HEK293 (cell line): Measurements from ENCODE around the gene CACNA1C.
A peak's percentile ranks its signal among the peaks of the same experiment; 100 is the strongest.

Experiments
- FEZF1 ChIP-seq: fragments of 450-650 bp; formaldehyde crosslinking; IDR thresholded peaks from 2 replicates; pipeline ENCODE4 v1.5.1; 2016; ENCODE audit warnings: missing biosample characterization, missing genetic modification characterization
- GLI2 ChIP-seq: fragments of 450-650 bp; formaldehyde crosslinking; IDR thresholded peaks from 2 replicates; pipeline ENCODE4; 2017; ENCODE audit warnings: missing biosample characterization, missing genetic modification characterization, low read depth, borderline replicate concordance
- KLF1 ChIP-seq: fragments of 450-650 bp; formaldehyde crosslinking; IDR thresholded peaks from 2 replicates; pipeline ENCODE4 v1.5.1; 2016; ENCODE audit warnings: missing biosample characterization, missing genetic modification characterization
- OVOL3 ChIP-seq: fragments of 450-650 bp; formaldehyde crosslinking; IDR thresholded peaks from 2 replicates; pipeline ENCODE4 v1.5.1; 2016; ENCODE audit warnings: missing biosample characterization, missing genetic modification characterization
- ZBTB1 ChIP-seq: fragments of 450-650 bp; formaldehyde crosslinking; IDR thresholded peaks from 2 replicates; pipeline ENCODE4 v1.5.1; 2016; ENCODE audit warnings: missing biosample characterization, missing genetic modification characterization
- ZNF112 ChIP-seq: fragments of 450-650 bp; formaldehyde crosslinking; IDR thresholded peaks from 2 replicates; pipeline ENCODE4 v1.5.0; 2017; ENCODE audit warnings: missing biosample characterization, missing genetic modification characterization
- ZNF184 ChIP-seq: fragments of 450-650 bp; IDR thresholded peaks from 2 replicates; pipeline ENCODE4 v1.5.1; 2018; ENCODE audit warnings: missing biosample characterization, mild to moderate bottlenecking, missing genetic modification characterization
- ZNF19 ChIP-seq: fragments of 450-650 bp; formaldehyde crosslinking; IDR thresholded peaks from 2 replicates; pipeline ENCODE4; 2016; ENCODE audit warnings: missing biosample characterization, missing genetic modification characterization, low read depth
- ZNF239 ChIP-seq: fragments of 450-650 bp; formaldehyde crosslinking; IDR thresholded peaks from 2 replicates; pipeline ENCODE4 v1.5.1; 2016; ENCODE audit warnings: missing biosample characterization, missing genetic modification characterization
- ZNF354C ChIP-seq: fragments of 450-650 bp; formaldehyde crosslinking; IDR thresholded peaks from 2 replicates; pipeline ENCODE4 v1.5.1; 2016; ENCODE audit warnings: missing biosample characterization, missing genetic modification characterization, low read depth, borderline replicate concordance
- ZNF48 ChIP-seq: fragments of 450-650 bp; formaldehyde crosslinking; IDR thresholded peaks from 2 replicates; pipeline ENCODE4 v1.5.1; 2016; ENCODE audit warnings: missing biosample characterization, missing genetic modification characterization
- ZNF548 ChIP-seq: fragments of 450-650 bp; formaldehyde crosslinking; IDR thresholded peaks from 2 replicates; pipeline ENCODE4 v1.5.1; 2016; ENCODE audit warnings: missing biosample characterization, missing genetic modification characterization
- ZNF560 ChIP-seq: fragments of 450-650 bp; formaldehyde crosslinking; IDR thresholded peaks from 2 replicates; pipeline ENCODE4 v1.5.1; 2017; ENCODE audit warnings: missing biosample characterization, missing genetic modification characterization, borderline replicate concordance
- ZNF654 ChIP-seq: fragments of 450-650 bp; formaldehyde crosslinking; IDR thresholded peaks from 2 replicates; pipeline ENCODE4 v1.5.1; 2016; ENCODE audit warnings: low read depth, missing biosample characterization, missing genetic modification characterization
- ZNF658 ChIP-seq: fragments of 450-650 bp; formaldehyde crosslinking; IDR thresholded peaks from 2 replicates; pipeline ENCODE4; 2016; ENCODE audit warnings: missing biosample characterization, missing genetic modification characterization
- ZNF747 ChIP-seq: fragments of 450-650 bp; formaldehyde crosslinking; IDR thresholded peaks from 2 replicates; pipeline ENCODE4 v1.5.1; 2016; ENCODE audit warnings: missing biosample characterization, missing genetic modification characterization
- ZNF791 ChIP-seq: fragments of 450-650 bp; formaldehyde crosslinking; IDR thresholded peaks from 2 replicates; pipeline ENCODE4 v1.5.1; 2016; ENCODE audit warnings: missing biosample characterization, missing genetic modification characterization
- ZNF830 ChIP-seq: fragments of 450-650 bp; IDR thresholded peaks from 2 replicates; pipeline ENCODE4 v1.5.0; 2018; ENCODE audit warnings: missing biosample characterization, missing genetic modification characterization, low read depth, mild to moderate bottlenecking, moderate library complexity
- TF ChIP-seq, protein P1 (sequence below): fragments of 450-650 bp; formaldehyde crosslinking; conservative IDR thresholded peaks from 2 replicates; pipeline ENCODE4 v1.5.1; 2016; ENCODE audit warnings: low read depth, missing biosample characterization, missing genetic modification characterization
- TF ChIP-seq, protein P2 (sequence below): fragments of 450-650 bp; formaldehyde crosslinking; IDR thresholded peaks from 2 replicates; pipeline ENCODE4 v1.5.1; 2016; ENCODE audit warnings: missing biosample characterization, missing genetic modification characterization
- TF ChIP-seq, protein P3 (sequence below): fragments of 450-650 bp; formaldehyde crosslinking; IDR thresholded peaks from 2 replicates; pipeline ENCODE4 v1.5.1; 2016; ENCODE audit warnings: missing biosample characterization, missing genetic modification characterization
- TF ChIP-seq, protein P4 (sequence below): fragments of 450-650 bp; formaldehyde crosslinking; IDR thresholded peaks from 2 replicates; pipeline ENCODE4 v1.5.1; 2016; ENCODE audit warnings: missing biosample characterization, missing genetic modification characterization, borderline replicate concordance
- TF ChIP-seq, protein P5 (sequence below): fragments of 450-650 bp; formaldehyde crosslinking; IDR thresholded peaks from 2 replicates; pipeline ENCODE4 v1.5.1; 2016; ENCODE audit warnings: missing biosample characterization, missing genetic modification characterization

CACNA1C gene

DNA sequence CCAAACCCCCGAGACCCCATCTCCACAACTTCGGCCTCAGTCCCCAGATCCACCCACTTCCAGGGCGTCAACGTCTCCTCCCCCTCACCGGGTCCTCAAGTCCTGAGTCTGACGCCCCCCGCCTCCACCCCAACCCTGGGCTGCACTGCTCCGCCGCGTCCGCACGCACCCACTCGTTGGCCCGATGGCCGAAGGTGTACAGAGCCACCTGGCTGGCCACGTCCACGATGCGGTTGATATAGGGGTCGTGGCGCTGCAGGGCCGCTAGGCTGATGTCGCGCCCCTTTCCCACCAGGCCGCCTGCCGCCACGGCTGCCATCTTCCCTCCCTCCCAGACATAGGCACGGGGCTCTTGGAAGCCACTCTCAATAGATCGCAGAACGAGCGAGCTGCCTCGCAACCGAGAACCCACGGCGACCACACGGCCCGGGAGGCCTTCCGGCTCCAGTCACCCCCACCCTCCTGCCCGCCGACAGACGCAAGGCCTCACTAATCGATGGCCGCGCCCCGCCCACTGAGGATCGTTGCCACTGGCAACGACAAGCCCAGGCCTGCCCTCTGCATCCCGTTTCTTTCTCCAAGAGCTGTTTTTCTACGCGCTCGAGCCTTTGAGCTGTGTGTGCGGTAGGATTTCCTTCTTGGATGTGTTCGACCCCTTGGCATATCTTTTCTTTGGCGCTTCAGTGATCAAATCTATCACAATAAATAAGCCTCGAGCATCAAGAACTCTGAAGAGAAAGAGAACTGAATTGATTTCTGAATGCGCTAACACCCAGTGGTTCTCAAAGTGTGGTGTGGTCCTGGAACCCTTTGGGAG lies 48.5 kb upstream of the CACNA1C start, which contains the start of gene DCP1B (continued):
- TF ChIP-seq, protein P1, sequence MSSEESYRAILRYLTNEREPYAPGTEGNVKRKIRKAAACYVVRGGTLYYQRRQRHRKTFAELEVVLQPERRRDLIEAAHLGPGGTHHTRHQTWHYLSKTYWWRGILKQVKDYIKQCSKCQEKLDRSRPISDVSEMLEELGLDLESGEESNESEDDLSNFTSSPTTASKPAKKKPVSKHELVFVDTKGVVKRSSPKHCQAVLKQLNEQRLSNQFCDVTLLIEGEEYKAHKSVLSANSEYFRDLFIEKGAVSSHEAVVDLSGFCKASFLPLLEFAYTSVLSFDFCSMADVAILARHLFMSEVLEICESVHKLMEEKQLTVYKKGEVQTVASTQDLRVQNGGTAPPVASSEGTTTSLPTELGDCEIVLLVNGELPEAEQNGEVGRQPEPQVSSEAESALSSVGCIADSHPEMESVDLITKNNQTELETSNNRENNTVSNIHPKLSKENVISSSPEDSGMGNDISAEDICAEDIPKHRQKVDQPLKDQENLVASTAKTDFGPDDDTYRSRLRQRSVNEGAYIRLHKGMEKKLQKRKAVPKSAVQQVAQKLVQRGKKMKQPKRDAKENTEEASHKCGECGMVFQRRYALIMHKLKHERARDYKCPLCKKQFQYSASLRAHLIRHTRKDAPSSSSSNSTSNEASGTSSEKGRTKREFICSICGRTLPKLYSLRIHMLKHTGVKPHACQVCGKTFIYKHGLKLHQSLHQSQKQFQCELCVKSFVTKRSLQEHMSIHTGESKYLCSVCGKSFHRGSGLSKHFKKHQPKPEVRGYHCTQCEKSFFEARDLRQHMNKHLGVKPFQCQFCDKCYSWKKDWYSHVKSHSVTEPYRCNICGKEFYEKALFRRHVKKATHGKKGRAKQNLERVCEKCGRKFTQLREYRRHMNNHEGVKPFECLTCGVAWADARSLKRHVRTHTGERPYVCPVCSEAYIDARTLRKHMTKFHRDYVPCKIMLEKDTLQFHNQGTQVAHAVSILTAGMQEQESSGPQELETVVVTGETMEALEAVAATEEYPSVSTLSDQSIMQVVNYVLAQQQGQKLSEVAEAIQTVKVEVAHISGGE, result peak; percentile 46
- TF ChIP-seq ZNF239 (tag by site-specific recombination), result 0 out of 2 replicates have a peak, but pooled peaks have one; percentile 52
- TF ChIP-seq ZNF791, result no peak
- no peak for TF ChIP-seq FEZF1 (tag by site-specific recombination)
- TF ChIP-seq, protein P2, sequence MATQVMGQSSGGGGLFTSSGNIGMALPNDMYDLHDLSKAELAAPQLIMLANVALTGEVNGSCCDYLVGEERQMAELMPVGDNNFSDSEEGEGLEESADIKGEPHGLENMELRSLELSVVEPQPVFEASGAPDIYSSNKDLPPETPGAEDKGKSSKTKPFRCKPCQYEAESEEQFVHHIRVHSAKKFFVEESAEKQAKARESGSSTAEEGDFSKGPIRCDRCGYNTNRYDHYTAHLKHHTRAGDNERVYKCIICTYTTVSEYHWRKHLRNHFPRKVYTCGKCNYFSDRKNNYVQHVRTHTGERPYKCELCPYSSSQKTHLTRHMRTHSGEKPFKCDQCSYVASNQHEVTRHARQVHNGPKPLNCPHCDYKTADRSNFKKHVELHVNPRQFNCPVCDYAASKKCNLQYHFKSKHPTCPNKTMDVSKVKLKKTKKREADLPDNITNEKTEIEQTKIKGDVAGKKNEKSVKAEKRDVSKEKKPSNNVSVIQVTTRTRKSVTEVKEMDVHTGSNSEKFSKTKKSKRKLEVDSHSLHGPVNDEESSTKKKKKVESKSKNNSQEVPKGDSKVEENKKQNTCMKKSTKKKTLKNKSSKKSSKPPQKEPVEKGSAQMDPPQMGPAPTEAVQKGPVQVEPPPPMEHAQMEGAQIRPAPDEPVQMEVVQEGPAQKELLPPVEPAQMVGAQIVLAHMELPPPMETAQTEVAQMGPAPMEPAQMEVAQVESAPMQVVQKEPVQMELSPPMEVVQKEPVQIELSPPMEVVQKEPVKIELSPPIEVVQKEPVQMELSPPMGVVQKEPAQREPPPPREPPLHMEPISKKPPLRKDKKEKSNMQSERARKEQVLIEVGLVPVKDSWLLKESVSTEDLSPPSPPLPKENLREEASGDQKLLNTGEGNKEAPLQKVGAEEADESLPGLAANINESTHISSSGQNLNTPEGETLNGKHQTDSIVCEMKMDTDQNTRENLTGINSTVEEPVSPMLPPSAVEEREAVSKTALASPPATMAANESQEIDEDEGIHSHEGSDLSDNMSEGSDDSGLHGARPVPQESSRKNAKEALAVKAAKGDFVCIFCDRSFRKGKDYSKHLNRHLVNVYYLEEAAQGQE (tag by site-specific recombination), result peak; percentile 47; the same call in 1 of the 2 replicates
- no peak for TF ChIP-seq ZNF658 (tag by site-specific recombination)
- TF ChIP-seq ZNF747, result no peak
- no peak for TF ChIP-seq ZNF19 (tag by site-specific recombination)
- TF ChIP-seq, protein P3, sequence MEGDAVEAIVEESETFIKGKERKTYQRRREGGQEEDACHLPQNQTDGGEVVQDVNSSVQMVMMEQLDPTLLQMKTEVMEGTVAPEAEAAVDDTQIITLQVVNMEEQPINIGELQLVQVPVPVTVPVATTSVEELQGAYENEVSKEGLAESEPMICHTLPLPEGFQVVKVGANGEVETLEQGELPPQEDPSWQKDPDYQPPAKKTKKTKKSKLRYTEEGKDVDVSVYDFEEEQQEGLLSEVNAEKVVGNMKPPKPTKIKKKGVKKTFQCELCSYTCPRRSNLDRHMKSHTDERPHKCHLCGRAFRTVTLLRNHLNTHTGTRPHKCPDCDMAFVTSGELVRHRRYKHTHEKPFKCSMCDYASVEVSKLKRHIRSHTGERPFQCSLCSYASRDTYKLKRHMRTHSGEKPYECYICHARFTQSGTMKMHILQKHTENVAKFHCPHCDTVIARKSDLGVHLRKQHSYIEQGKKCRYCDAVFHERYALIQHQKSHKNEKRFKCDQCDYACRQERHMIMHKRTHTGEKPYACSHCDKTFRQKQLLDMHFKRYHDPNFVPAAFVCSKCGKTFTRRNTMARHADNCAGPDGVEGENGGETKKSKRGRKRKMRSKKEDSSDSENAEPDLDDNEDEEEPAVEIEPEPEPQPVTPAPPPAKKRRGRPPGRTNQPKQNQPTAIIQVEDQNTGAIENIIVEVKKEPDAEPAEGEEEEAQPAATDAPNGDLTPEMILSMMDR (tag by site-specific recombination), result peak; percentile 91
- TF ChIP-seq ZBTB1 (tag by site-specific recombination), result no peak; the same call in 1 of the 2 replicates
- no peak for TF ChIP-seq GLI2 (tag by site-specific recombination)
- no peak for TF ChIP-seq ZNF654
- TF ChIP-seq KLF1 (tag by site-specific recombination), result peak; percentile 77
- peak; percentile 11; the same call in 1 of the 2 replicates for TF ChIP-seq OVOL3 (tag by site-specific recombination)
- TF ChIP-seq, protein P4, sequence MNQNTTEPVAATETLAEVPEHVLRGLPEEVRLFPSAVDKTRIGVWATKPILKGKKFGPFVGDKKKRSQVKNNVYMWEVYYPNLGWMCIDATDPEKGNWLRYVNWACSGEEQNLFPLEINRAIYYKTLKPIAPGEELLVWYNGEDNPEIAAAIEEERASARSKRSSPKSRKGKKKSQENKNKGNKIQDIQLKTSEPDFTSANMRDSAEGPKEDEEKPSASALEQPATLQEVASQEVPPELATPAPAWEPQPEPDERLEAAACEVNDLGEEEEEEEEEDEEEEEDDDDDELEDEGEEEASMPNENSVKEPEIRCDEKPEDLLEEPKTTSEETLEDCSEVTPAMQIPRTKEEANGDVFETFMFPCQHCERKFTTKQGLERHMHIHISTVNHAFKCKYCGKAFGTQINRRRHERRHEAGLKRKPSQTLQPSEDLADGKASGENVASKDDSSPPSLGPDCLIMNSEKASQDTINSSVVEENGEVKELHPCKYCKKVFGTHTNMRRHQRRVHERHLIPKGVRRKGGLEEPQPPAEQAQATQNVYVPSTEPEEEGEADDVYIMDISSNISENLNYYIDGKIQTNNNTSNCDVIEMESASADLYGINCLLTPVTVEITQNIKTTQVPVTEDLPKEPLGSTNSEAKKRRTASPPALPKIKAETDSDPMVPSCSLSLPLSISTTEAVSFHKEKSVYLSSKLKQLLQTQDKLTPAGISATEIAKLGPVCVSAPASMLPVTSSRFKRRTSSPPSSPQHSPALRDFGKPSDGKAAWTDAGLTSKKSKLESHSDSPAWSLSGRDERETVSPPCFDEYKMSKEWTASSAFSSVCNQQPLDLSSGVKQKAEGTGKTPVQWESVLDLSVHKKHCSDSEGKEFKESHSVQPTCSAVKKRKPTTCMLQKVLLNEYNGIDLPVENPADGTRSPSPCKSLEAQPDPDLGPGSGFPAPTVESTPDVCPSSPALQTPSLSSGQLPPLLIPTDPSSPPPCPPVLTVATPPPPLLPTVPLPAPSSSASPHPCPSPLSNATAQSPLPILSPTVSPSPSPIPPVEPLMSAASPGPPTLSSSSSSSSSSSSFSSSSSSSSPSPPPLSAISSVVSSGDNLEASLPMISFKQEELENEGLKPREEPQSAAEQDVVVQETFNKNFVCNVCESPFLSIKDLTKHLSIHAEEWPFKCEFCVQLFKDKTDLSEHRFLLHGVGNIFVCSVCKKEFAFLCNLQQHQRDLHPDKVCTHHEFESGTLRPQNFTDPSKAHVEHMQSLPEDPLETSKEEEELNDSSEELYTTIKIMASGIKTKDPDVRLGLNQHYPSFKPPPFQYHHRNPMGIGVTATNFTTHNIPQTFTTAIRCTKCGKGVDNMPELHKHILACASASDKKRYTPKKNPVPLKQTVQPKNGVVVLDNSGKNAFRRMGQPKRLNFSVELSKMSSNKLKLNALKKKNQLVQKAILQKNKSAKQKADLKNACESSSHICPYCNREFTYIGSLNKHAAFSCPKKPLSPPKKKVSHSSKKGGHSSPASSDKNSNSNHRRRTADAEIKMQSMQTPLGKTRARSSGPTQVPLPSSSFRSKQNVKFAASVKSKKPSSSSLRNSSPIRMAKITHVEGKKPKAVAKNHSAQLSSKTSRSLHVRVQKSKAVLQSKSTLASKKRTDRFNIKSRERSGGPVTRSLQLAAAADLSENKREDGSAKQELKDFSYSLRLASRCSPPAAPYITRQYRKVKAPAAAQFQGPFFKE (tag by site-specific recombination), result peak; percentile 98
- TF ChIP-seq ZNF184 (tag by site-specific recombination), result no peak
- TF ChIP-seq, protein P5, sequence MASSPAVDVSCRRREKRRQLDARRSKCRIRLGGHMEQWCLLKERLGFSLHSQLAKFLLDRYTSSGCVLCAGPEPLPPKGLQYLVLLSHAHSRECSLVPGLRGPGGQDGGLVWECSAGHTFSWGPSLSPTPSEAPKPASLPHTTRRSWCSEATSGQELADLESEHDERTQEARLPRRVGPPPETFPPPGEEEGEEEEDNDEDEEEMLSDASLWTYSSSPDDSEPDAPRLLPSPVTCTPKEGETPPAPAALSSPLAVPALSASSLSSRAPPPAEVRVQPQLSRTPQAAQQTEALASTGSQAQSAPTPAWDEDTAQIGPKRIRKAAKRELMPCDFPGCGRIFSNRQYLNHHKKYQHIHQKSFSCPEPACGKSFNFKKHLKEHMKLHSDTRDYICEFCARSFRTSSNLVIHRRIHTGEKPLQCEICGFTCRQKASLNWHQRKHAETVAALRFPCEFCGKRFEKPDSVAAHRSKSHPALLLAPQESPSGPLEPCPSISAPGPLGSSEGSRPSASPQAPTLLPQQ (tag by site-specific recombination), result peak; percentile 86
- no peak for TF ChIP-seq ZNF48
- no peak for TF ChIP-seq ZNF560
- no peak for TF ChIP-seq ZNF112
- TF ChIP-seq ZNF548 (tag by site-specific recombination), result no peak
- no peak for TF ChIP-seq ZNF830 (tag by site-specific recombination)
- TF ChIP-seq ZNF354C (tag by site-specific recombination), result no peak
